NCI-H1436 (cell line): Measurements from ENCODE around the gene CCDC88A.
A peak's percentile ranks its signal among the peaks of the same experiment; 100 is the strongest.
"Not testable (repeated sequence)": the region's sequence is repeated elsewhere in the genome, so short reads cannot be mapped to it uniquely, and the experiment has no call there.

Experiments used
- DNase-seq: peaks from one replicate; lab custom pipeline; 2025; lab: John Stamatoyannopoulos, UW

Gene CCDC88A

GRCh38 chr2:55421326-55421725, 1.7 kb upstream of the CCDC88A start:
- DNase-seq: no peak

GRCh38 chr2:55420871-55421270, 1.2 kb upstream of the CCDC88A start:
- peak; percentile 10 for DNase-seq

GRCh38 chr2:55420439-55420725, 726 bp upstream of the CCDC88A start:
- DNase-seq: no peak

- no peak for DNase-seq
Measured at GRCh38 chr2:55419233-55419678, 400 bp downstream of the CCDC88A start.

DNA sequence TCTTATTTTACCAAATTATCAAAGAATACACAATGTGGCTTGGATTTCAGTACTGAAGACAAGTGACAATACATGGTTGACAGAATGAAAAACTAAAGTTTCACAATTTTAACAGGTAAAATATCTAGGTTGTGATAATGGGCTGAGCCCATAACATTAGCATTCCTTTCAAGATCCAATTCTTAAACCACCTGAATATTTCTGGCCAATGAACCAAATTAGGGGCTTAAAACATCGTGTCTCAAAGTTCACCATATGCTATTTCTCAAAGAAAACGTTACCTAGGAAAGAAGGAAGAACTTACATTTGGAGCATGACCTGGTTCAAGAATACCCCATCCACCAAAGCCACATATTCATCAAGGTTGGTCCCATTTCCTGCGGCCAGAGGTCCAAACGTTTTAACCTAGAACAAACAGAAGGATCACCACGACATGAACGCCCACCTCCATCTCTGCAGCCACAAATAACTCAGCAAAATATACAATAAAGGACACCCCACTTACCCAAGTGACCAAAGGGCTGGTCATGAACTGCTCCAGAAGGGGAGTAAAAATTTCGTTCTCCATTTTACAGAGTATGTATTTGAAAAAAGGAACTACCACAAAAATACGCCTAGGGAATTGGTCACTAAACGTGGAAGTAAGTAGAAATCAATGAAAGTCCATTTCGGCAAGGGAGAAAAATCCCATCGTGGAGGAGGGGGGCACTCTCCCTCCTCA, 984 bp downstream of the CCDC88A start:
- no peak for DNase-seq

DNA sequence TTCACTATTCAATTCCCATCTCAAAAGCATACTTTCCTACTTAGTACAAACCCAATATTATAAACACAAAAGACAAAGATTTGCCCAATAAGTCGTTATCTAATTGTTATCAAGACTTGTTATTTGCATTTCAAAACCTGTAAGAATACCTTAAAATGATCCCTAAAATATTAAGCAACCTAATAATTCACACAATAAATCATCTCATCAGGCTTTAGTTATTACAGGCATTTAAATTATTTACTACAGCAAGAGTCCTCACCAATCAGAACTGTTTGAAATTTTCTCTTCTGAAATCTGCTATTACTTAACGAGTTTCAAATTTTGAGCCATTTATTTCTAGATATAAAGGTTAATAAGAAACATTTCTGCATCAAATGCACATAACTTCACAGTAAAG, 1.6 kb downstream of the CCDC88A start:
- DNase-seq: no peak

DNA sequence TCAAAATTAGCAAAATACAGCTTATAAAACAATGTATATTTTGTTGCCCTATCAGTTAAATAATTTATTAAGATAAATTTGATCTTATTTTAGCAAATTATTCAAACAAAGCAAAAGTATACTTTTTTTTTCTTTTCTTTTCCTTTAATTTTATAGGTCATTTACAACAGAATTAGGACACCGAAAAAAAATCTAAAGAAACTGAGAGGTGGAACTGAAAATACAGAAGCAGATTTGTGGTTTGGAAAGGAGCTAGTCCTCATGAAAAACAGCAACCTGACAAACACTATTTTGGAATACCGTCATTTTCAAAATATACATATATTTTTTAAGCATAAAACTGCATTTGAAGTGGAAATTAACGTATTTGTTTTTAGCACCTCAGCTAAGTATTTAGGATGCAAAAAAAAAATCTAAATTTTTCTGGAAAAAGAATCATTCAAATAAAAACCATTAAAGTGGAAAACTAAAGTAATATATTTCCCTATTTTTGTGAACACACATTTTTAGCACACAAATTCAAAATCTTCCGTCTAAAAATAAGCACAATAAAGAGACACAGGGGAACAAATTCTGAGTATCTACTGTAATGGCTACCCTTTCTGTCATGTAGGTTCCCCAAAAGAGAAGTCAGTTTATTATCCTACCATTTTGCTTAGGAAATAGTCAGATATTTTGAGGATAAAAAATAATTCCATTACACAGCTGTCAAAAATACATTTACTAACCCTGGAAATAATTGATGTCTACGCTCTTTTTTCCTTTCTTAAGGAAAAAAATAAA, 2.7 kb downstream of the CCDC88A start:
- no peak for DNase-seq

DNA sequence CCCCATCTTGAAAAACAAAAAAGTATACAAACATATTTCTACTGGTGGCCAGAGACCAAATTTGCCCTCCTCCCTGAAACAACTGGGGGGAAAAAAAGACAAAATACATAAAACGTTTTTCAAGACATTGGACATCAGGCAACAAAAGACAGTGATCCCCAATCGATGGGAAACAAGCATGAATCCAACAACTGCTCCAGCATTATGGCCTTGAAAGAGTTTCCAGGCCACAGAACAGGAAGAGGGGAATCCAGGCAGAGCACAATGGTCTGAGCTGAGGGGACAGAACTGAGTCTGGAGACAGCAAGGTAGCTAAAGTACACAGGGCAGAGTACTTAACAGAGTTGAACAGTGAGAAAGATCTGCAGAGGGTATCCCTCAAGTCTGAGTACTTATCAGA, 4.4 kb downstream of the CCDC88A start:
- no peak for DNase-seq

DNA sequence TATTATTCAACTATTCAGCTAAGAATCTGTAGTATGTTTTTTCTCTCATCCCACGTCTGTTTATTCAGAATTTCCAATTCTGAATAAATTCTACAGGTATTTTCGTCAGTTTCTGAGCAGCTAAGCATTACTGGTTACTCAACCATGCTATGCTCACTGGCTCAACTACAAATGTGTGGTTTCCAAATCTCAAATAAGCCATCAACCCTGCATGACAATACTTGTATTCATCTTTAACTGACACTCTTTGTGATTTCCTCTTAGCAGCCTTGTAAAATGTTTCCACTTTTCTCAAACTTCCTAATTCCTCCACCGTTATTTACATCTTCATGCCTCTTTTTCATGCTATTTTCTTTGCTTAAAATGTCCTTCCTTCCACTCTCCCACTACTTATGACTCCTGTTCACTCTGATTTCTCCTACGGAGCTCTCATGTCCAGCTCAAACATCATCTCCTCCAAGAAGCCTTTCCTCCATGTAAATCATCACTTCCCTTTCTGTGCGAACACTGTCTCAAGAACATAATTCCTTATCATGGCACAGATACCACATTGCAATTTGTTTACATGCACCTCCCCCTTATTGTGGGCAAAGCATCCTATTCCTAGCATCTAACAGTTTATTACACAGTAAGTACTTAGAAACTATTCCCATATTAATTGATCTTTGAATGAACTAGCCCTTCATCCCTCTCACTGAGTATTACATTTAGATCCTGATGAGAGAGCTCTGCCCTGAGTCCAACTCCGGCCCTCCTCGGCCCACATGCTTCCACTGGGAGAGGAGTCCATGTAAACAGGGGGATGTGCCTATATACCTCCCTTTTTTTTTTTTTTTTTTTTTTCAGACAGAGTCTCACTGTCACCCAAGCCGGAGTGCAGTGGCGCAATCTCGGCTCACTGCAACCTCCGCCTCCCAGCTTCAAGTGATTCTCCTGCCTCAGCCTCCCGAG, 10.5 kb downstream of the CCDC88A start:
- DNase-seq: no peak

GRCh38 chr2:55408098-55408882, 11.4 kb downstream of the CCDC88A start:
- no peak for DNase-seq

- DNase-seq: no peak
Measured at GRCh38 chr2:55405116-55405515, 14.5 kb downstream of the CCDC88A start.

DNA sequence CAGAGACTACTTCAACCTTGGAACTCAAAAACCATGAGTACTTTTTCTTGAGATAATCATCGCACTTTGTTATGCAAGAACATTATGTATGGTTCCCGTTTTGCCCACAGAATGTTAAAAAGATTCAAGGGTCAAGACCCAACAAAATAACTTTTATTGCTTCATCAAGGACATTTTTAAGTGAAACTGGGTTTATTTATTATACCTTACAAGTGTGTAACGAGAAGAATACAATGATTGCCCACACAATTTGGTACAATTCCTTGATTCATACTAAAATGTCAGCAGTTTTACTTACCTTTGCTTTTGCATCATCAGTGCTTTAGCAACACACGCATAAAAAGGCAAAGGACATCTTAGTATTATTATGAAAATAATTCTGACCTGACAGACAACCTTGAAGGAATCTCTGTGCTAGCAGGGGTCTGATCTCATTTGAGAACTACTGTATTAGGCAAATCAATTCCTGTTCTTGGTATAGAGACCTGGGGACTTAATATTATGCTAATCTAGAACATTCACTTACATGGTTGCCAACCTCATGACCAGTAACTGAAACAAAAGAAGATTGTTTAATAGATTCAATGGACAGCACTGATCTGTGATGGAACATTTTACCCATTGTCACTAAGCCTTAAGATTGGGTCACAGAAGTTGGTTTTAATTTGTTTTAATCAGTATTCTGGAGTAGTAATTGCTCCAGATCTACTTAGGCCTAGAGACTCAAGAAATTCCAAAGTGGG, 16.2 kb downstream of the CCDC88A start:
- no peak for DNase-seq

GRCh38 chr2:55401124-55401523, 18.5 kb downstream of the CCDC88A start:
- DNase-seq: no peak

- no peak for DNase-seq
Measured at GRCh38 chr2:55400332-55400731, 19.3 kb downstream of the CCDC88A start.

GRCh38 chr2:55399815-55400214, 19.8 kb downstream of the CCDC88A start:
- no peak for DNase-seq

DNA sequence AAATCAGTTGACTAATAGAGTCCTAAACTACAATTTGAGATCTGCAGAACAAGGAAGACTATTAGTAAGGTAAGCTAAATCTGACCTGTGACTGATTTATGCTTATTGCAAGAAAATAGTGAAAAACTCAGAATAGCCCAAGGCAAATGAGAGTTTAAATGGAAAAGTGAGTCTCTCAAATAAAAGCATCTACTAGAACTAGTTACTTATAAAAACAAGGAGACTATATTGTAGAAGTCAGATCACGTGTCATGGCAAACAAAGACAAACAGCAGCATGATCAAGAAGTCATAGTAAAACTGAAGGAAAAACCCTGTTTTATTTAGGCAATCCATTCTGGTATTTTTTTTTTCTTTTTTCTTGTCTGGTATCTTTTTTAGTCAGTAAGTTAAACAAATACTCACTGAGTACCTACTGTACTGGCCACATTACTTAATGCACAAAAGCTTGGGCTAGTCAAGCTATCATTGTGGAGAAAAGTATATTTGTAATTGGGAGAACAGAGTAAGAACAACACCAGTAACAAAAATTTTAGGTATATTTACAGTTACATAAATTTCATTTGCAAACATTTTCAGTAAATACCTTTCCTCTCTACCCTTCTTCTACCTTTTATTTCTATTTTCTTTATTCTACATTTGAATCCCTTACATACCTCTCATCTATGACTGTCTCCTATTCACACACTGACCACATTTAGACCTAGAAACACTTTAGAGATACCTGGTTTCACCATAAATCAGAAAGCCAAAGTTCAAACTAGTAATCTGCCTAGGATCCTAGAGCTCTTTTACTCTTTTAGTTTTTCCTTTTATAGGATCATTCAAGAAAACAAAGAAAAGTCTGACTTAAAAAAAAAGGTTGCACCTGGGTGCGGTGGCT, 23.7 kb downstream of the CCDC88A start:
- no peak for DNase-seq

GRCh38 chr2:55391615-55392242, 27.9 kb downstream of the CCDC88A start:
- DNase-seq: no peak

DNA sequence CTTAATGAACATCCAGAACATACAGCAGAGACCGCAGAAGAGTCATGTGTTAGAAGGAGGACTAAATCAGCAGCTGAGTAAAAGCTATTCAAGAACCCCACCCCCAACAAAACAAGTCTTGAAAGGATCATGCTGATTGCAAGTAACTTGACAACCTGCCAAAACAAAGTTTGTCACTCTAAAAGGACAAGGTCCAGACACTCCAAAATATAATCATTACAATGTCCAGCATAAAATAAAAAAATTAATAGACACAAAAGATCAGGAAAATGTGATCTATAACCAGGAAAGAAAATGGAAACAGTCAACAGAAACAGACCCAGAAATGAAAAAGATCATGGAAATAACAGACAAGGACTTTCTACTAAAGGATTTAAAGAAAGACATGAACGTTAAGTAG, 28.5 kb downstream of the CCDC88A start:
- no peak for DNase-seq

DNA sequence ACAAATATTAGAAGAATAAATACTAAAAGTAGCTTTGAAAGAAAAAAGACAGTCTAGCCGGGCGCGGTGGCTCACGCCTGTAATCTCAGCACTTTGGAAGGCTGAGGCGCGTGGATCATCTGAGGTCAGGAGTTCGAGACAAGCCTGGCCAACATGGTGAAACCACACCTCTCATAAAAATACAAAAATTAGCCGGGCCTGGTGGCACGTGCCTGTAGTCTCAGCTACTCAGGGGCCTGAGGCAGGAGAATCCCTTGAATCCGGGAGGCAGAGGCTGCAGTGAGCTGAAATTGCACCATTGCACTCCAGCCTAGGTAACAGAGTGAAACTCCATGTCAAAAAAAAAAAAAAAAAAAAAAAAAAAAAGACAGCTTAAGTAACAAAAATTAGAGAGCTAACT, 34.1 kb downstream of the CCDC88A start:
- DNase-seq: not testable (repeated sequence)

GRCh38 chr2:55384786-55385185, 34.9 kb downstream of the CCDC88A start:
- no peak for DNase-seq
